ENCODE measurements around the gene HIF1A. TPM values are rescaled to one million over a fixed set of nuclear protein-coding genes. Genes with fewer than 3 reads are reported as not detected.

HIF1A gene
- total and polyA plus RNA-seq, 10 donors: 34.6 to 312 (median 191) TPM

DNA sequence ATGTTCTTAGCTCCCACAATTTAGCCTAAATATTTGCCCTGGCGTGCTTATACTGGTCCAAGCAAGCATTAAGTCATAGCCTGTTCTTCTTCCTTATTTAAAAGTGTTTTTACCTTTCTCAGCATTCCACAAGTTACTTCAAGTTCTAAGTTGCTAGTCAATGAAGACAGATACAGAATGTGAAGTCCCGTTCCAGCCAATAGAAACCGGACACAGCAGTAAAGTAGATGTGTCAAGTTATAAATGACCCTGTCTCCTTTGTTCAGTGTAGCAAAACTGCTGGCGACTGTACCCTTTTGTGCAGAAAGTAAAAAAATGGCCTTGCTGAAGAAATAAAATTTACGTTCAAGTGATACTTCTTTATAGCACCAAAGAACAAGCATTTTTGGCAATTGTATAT, 70.8 kb downstream of the HIF1A start:
- WGBS, 5 donors: 76 to 93% (median 87%) methylated on average over 5 of the region's 5 CpGs

DNA sequence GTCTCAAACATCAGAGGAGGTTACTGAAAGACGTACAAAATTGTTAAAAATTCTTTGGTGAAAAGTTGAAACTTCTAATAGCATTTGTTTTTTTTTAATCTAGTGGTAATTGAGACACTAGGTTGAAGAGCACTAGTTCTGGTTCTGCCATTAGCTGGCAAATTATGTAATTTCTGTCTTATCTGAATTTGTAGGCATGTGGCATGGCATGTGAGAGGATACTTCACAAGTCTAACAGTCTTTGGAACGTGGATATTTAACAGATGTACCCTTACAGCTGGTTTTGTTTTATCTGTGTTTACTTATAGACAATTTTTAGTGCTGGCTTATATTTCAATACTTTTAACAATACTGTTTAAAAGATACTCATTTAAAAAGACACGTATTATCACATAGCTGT, 72.9 kb downstream of the HIF1A start:
- Histone ChIP-seq H3K4me3 (no peak overlapping the region), H3K9me3 (no peaks in the 10 kb centered on the region), H3K36me3 (peaks cover 0 to 64% (median 35%) of the 10 kb centered on the region in 6 donors), H3K27me3 (replicated peaks in 1 of 7) (no peaks in the 10 kb centered on the region), H3K4me1 (peaks cover 0 to 38% (median 27%) of the 10 kb centered on the region in 6 donors), H3K27ac (no peak overlapping the region)
- WGBS, 5 donors: 91 to 96% (median 92%) methylated on average over 3 of the region's 3 CpGs
- intact Hi-C loops (cut with DNase I; ENCODE audit: low total_unique reads): no loop called here
- TF ChIP-seq POLR2A (IDR thresholded peaks at IDR 0.05): no peak
- TF ChIP-seq, protein P1, sequence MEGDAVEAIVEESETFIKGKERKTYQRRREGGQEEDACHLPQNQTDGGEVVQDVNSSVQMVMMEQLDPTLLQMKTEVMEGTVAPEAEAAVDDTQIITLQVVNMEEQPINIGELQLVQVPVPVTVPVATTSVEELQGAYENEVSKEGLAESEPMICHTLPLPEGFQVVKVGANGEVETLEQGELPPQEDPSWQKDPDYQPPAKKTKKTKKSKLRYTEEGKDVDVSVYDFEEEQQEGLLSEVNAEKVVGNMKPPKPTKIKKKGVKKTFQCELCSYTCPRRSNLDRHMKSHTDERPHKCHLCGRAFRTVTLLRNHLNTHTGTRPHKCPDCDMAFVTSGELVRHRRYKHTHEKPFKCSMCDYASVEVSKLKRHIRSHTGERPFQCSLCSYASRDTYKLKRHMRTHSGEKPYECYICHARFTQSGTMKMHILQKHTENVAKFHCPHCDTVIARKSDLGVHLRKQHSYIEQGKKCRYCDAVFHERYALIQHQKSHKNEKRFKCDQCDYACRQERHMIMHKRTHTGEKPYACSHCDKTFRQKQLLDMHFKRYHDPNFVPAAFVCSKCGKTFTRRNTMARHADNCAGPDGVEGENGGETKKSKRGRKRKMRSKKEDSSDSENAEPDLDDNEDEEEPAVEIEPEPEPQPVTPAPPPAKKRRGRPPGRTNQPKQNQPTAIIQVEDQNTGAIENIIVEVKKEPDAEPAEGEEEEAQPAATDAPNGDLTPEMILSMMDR (IDR thresholded peaks at IDR 0.05 in 8 of 11, conservative IDR thresholded peaks at IDR 0.05 in 3 of 11): no peak
- no peak for DNase-seq

More for the DNA sequence above, 70.8 kb downstream of the HIF1A start:
- Histone ChIP-seq H3K4me3 (peak overlapping the region in 1 of 8 donors; percentile 34), H3K27ac (peak overlapping the region in 2 of 8 donors; percentile 4 to 32), H3K36me3 (peaks cover 0 to 43% (median 27%) of the 10 kb centered on the region in 6 donors), H3K4me1 (peaks cover 0 to 49% (median 37%) of the 10 kb centered on the region in 6 donors), H3K9me3 (no peaks in the 10 kb centered on the region), H3K27me3 (replicated peaks in 1 of 7) (no peaks in the 10 kb centered on the region)
- TF ChIP-seq POLR2AphosphoS5 (IDR thresholded peaks at IDR 0.05) (no peak), POLR2A (IDR thresholded peaks at IDR 0.05) (no peak)
- TF ChIP-seq, protein P1 (IDR thresholded peaks at IDR 0.05 in 8 of 11, conservative IDR thresholded peaks at IDR 0.05 in 3 of 11): no peak
- DNase-seq: no peak
- intact Hi-C loops (cut with DNase I; ENCODE audit: low total_unique reads): no loop called here

DNA sequence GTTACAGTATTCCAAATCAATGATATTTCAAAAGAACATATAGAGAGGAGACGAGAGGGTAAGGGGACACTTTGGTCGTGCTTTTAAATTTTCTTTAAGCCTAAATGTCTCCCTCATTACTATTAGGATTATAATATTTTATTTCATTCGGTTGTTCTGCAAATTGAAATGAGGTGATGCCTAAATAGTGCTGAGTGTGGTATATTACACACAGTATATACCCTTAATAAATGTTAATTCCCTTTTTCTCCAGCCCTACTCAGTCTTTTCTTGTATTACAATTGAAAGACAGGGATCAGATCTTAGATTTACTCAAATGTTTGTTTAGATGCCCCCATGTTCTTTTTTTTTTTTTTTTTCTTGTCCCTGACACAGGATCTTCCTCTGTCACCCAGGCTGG, 74.6 kb downstream of the HIF1A start:
- H3K36me3 ChIP-seq: peaks cover 0 to 80% (median 37%) of the 10 kb centered on the region in 6 donors
- no peak overlapping the region for H3K27ac ChIP-seq
- H3K4me3 ChIP-seq: no peak overlapping the region
- no peak for DNase-seq
- no peaks in the 10 kb centered on the region for H3K9me3 ChIP-seq
- WGBS, 5 donors: 63 to 95% (median 92%) methylated on average over 3 of the region's 3 CpGs
- intact Hi-C loops (cut with DNase I; ENCODE audit: low total_unique reads): no loop called here
- H3K27me3 ChIP-seq (replicated peaks in 1 of 7): no peaks in the 10 kb centered on the region
- TF ChIP-seq POLR2AphosphoS5 (IDR thresholded peaks at IDR 0.05): no peak
- TF ChIP-seq, protein P1 (IDR thresholded peaks at IDR 0.05 in 8 of 11, conservative IDR thresholded peaks at IDR 0.05 in 3 of 11): no peak
- TF ChIP-seq POLR2A (IDR thresholded peaks at IDR 0.05): no peak
- peaks cover 0 to 22% (median 10%) of the 10 kb centered on the region in 6 donors for H3K4me1 ChIP-seq

DNA sequence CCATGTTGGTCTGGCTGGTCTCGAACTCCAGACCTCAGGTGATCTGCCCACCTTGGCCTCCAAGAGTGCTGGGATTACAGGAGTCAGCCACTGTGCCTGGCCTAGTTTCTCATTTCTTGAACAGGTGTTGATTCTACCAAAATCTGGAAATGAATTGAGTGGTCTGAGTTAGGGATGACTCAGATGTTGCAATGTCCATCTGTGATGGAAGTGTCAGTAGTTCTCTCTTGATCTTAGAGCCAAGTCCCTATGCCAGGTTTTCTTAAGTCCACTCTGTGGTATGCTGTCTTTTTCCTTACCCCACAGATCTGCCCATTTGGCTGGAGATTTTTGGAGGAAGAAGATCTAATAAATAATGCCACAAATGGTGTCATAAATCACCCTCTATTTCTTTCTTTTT, 79.5 kb downstream of the HIF1A start:
- TF ChIP-seq, protein P1 (IDR thresholded peaks at IDR 0.05 in 8 of 11, conservative IDR thresholded peaks at IDR 0.05 in 3 of 11): no peak
- no peak for TF ChIP-seq POLR2AphosphoS5 (IDR thresholded peaks at IDR 0.05)
- TF ChIP-seq POLR2A (IDR thresholded peaks at IDR 0.05): no peak
- Histone ChIP-seq H3K9me3 (no peaks in the 10 kb centered on the region), H3K4me1 (no peaks in the 10 kb centered on the region), H3K27ac (no peak overlapping the region), H3K4me3 (no peak overlapping the region), H3K27me3 (replicated peaks in 1 of 7) (no peaks in the 10 kb centered on the region), H3K36me3 (peaks cover 0 to 98% (median 50%) of the 10 kb centered on the region in 6 donors)
- 94 to 100% (median 100%) methylated on average over 1 of the region's 1 CpG for WGBS, 5 donors
- DNase-seq: no peak
- intact Hi-C loops (cut with DNase I; ENCODE audit: low total_unique reads): no loop called here

Data from spleen (tissue), 11 donors.